GM18520 (cell line): ENCODE results near the gene RABIF.
"Not testable (repeated sequence)": the region's sequence is repeated elsewhere in the genome, so short reads cannot be mapped to it uniquely, and the experiment has no call there.

Source experiments
- ATAC-seq: cut with Tn5 transposase; IDR thresholded peaks from one replicate; pipeline ENCODE4 v1.9.1; 2021; ENCODE audit not compliant: unreplicated experiment

Gene RABIF

DNA sequence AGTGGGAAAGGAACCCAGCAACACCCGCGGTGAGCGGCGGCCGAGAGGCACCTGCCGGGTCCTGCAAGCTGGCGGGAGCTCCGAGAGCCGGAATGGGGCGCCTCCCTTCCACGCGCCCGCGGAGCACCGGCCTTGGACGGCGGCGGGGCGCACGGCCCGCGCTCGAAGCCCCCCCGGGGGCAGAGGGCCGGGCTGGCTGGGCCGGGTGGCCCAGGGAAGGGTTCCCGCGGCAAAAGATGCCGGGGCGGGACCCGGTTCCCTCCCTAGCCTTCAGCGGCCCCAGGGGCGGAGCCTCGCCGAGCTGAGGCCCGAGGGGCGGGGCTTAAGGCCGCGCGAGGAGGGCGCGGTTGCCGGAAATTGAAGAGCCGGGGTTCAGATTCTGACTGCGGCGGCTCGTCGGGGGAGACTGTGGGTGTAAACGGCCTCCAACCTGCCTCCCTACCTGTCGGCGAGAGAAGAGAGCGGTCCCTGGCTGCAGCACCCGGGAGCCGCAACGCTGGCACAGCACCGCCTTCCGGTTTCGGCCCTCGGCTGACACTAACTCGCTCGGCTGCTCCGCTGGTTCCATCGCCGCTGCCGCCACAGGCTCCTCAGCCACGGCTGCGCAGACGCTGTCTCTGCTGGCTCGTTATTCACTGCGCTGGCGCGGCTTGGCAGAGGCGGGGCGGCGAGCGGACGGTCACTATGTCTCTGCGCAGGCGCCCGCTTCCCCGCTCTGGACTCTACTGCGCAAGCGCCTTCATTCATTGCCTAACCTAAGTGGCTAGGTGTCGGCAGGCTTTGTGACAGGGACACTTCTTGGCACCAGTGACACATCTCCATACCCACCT, at the start of gene RABIF:
Gene RABIF (minus strand): TSS at position 619 of the 830 bp plus-strand sequence. CDS start 51 bp downstream, at position 568.
- peak; percentile 79 for ATAC-seq

DNA sequence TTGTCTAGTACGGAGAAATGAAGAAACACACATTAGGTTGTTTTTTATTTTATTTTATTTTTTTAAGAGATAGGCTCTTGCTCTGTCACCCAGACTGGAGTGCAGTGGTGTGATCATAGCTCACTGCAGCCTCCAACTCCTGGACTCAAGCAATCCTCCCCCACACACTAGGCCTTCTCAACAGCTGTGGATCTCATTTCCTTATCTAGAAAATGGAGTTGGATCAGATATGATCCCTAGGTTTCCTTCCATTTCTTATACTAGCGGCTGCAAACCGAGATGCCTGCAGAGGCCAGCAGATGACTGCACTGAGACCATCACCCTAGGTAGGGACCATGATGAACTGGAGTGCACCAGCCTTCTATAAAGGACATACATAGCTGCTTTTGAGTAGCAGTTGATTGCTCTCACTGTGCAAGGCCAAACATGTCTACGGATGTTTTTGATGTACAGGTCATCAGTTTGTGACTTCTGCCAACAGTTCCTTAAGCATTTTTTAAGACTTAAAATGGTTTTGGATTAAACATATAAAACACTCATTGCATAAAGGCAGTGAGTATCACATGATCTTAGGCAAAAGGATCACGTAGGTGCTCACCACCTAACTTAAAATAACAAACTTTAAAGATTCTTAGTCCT, 49.5 kb upstream of the RABIF start:
- no peak for ATAC-seq

DNA sequence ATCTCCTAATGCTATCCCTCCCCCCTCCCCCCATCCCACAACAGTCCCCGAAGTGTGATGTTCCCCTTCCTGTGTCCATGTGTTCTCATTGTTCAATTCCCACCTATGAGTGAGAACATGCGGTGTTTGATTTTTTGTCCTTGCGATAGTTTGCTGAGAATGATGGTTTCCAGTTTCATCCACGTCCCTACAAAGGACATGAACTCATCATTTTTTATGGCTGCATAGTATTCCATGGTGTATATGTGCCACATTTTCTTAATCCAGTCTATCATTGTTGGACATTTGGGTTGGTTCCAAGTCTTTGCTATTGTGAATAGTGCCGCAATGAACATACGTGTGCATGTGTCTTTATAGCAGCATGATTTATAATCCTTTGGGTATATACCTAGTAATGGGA, 47.5 kb upstream of the RABIF start:
- not testable (repeated sequence) for ATAC-seq

DNA sequence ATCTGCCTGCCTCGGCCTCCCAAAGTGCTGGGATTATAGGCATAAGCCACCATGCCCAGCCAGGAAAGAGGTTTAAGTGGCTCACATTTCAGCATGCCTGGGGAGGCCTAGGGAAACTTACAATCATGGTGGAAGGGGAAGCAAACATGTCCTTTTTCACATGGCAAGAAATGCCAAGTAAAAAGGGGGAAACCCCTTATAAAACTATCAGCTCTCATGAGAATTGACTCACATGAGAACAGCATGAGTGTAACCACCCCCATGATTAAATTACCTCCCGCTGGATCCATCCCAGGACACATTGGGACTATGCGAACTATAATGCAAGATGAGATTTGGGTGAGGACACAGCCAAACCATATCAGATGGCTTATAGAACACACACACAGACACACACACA, 46.9 kb upstream of the RABIF start:
- no peak for ATAC-seq

DNA sequence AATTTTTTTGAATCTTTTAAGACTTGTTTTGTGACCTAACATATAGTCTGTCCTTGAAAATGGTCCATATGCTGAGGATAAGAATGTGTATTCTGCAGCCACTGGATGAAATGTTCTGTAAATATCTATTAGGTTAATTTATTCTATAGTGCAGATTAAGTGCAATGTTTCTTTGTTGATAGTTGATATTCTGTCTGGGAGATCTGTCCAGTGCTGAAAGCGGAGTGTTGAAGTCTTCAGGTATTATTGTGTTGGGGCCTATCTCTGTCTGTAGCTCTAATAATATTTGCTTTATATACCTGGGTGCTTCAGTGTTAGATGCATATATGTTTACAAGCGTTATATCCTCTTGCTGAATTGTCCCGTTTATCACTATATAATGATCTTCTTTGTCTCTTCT, 45.8 kb upstream of the RABIF start:
- no peak for ATAC-seq

DNA sequence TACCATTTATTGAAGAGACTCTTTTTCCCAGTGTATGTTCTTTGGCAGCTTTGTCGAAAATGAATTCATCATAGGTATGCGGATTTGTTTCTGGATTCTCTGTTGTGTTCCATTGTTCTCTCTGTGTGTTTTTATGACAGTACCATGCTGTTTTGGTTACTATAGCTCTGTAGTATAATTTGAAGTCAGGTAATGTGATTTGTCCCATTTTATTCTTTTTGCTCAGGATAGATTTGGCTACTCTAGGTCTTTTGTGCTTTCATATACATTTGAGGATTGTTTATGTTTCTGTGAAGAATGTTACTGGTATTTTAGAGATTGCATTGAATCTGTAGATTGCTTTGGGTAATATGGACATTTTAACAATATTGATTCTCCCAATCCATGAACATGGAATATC, 43.5 kb upstream of the RABIF start:
- ATAC-seq = no peak

DNA sequence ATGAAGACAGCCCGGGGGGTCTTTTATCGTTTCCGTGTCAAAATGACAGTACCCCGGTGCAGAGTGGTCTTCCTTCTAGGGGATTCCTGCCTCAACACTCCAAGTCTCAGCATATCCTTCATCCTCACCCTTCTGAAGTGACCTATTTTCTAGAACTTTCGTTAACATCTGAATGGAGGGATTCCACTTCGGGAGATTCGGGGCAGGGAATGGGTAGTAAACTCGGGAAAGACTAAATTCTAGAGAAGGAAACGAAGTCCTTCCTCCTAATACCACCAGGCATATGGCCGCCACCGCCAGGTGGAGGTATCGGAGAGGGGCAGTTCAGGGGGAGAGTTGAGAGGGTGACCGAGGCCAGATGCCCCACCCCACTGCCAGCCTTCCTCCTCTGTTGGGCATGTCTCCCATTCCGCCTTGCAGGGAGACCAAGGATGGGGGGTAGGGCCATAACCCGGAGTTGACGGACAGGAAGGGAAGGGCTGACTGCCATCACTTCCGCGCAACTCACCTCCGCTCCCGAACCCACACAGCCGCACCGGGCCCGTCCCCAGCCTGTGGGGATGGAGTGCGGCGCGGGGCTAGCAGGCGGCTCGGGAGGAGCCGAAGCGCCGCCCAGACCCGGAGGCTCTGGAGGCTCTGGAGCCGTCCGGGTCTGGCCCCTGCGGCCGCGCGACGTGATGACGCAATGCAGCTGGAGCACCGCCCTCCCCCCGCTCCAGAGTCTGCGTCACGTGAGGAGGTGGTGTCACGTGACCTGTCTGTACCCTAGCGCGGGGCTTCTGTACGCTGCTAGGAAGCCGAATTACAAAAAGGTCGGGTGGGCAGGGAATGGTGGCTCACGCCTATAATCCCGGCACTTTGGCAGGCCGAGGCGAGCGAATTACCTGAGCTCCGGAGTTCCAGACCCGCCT, 37.9 kb upstream of the RABIF start, which contains the start of gene KLHL12:
Gene KLHL12 (minus strand): TSS at position 654 of the 911 bp plus-strand sequence. CDS start 2,072 bp downstream, outside the sequence.
- peak; percentile 68 for ATAC-seq

DNA sequence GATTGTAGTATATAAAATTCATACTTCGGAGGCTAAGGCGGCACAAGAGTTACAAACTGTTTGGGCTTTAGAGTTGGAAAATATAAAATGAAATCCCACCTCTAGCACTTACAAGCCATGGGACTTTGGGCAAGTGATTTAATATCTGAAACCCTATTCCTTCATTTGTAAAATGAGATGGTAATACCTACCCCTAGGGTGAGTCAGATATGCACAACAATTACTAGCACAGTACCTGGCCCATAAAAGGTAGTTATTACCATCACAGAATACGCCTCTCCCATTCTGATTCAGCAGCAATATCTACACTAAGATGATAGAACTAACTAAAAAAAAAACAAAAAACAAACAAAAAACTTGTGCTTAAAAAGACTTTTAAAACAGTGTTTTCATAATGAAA, 34.6 kb upstream of the RABIF start:
- ATAC-seq = no peak

DNA sequence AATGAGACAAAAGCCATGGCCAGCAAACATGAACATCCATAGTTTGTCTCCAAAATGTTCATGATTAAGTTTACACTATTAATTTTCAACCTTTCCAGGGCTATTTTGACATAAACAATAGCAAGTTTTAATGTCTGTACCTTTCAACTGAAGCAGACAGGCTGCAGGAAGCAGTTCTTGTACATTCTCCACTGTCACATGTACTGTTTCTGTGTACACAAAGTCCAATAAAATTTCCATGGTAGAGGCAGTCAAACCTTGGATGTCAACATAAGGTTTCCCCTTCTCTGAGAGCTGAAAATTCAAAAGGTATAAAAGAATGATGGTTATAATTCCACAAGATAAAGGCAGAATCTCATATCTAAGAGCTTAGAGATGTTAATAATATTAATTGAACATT, 30.7 kb upstream of the RABIF start:
- no peak for ATAC-seq

DNA sequence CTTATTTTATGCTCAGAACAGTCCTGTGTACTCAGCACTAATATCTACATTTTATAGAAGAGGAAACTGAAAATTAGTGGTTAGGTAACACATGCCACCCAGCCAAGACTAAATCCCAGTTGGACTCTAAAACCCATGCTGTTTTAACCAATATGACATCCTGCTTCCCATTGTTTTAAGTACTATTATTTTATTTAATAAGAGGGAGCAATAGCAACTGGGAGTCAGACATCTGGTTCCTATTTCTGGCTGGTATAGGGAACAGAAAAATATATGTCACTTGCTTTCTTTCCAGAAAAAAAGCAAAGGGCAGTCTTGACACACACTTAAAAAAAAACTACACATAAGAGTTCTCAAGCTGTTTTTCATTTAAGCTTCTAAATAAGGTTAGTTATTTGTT, 26.2 kb upstream of the RABIF start:
- no peak for ATAC-seq

DNA sequence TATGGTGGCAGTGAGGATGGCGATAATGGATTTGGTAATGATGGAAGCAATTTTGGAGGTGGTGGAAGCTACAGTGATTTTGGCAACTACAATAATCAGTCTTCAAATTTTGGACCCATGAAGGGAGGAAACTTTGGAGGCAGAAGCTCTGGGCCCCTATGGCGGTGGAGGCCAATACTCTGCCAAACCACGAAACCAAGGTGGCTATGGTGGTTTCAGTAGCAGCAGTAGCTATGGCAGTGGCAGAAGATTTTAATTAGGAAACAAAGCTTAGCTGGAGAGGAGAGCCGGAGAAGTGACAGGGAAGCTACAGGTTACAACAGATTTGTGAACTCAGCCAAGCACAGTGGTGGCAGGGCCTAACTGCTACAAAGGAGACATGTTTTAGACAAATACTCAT, 23.5 kb upstream of the RABIF start:
- not testable (repeated sequence) for ATAC-seq

DNA sequence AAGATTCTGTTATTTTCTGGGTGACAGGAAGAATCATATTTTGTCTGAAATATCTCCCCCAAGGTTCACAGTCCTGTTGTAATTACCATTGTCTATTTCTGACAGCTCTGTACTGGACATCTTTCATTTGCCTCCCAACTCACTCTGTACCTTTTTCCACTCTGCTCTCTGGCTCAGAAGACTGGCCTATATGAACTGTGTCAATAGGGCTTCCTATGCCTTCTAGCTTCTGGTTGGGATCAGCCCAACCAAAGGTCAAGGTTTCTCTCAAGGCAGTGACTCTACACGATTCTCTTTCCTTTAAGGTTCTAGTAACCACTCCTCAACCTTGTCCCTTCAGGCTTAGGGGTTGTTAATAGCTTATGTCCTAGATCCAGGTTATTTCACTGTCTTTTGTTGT, 20.5 kb upstream of the RABIF start:
- ATAC-seq = no peak

DNA sequence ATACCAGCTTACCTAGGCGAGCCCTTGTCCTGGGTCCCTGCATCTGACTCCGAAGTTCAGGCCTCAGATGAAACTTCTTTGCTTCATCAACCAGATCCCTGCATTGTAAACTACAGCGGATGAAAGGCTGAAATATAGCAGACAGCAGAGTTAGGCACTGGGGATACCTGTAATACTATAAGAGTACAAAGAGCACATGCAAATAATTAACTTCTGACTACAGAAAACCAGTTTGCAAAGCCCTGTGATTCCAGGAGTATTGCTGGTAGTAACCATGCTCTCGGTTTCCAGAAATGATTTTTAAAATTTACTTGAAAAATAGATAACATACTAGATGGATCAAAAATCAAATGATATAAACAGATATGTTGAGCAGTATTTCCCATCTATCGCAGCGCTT, 20.0 kb upstream of the RABIF start:
- no peak for ATAC-seq

DNA sequence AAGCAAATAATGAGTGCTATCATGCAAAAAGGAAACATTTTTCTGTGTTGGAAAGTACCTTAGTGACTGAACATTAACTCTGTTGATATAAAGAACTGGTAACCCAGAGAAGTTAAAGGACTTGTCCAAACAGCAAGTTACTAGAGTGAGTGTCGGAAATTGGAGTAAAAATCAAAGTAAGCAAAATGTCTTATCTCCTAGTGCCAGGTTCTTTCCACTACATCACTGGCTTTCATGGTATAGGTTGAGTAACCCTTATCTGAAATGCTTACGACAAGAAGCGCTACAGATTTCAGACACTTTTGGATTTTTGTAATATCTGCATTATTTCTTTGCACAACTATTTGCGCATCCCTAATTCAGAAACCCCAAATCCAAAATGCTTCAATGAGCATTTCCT, 16.4 kb upstream of the RABIF start:
- no peak for ATAC-seq

DNA sequence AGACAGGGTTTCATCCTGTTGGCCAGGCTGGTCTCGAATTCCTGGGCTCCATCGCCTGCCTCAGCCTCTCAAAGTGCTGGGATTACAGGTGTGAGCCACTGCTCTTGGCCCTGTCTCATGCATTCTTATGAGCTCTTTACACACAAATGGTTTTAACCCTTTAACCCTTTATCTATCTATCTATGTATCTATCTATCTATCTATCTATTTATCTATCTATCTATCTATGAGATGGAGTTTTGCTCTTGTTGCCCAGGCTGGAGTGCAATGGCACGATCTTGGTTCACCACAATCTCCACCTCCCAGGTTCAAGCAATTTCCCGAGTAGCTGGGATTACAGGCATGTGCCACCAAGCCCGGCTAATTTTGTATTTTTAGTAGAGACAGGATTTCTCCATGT, 14.9 kb upstream of the RABIF start:
- not testable (repeated sequence) for ATAC-seq

DNA sequence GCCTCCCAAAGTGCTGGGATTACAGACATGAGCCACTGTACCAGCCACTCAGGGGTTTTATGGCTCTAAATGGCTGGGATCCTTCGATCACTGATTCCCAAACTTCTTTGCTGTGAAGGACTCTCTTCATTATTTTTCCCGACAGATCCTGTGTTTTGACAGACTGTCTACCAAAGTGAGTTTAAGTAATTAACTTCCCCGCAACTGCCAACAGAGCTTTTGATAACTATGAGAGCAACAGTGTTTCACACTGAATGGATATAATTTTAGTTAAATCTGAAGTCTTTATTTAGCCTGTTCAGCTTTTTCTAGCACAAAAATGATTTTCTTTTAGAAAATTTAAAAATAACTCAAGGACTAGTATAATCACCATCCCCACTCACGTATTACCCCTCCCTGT, 12.6 kb upstream of the RABIF start:
- ATAC-seq = no peak

DNA sequence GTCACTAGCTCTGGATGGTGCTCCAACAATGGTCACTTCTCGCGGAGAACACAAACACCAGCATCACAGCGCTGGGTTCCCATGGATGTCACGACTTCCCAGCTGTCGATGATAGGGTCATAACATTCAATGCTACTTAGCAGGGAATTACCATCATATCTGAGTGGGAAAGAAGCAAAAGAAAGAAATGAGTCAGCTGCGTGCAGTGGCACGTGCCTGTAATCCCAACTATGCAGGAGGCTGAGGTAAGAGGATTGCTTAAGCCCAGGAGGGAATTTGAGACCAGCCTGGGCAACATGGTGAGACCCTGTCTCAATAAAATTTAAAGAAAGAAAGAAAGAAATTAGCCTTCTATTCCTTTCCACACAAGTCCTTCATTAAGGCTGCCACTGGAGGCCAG, 3.6 kb upstream of the RABIF start:
- no peak for ATAC-seq

DNA sequence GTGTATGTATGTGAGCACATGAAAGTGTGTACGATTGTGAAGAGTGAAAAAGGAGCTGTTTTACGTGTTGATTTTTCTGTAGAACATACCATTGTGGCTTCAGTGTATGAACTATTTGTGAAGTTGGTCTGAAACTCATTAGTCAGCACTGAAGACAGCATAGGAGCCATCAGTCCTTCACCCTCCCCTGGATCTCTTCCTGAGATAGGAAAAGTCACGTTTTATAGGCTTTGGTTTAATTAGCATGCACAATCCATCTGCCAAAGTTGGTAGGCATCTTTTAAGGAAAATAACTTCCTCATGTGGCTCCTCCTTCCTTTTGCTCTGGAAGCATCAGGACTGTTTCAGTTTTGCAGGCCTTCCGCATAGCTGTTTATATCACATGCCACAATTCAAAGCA, 1.4 kb upstream of the RABIF start:
- ATAC-seq = no peak

DNA sequence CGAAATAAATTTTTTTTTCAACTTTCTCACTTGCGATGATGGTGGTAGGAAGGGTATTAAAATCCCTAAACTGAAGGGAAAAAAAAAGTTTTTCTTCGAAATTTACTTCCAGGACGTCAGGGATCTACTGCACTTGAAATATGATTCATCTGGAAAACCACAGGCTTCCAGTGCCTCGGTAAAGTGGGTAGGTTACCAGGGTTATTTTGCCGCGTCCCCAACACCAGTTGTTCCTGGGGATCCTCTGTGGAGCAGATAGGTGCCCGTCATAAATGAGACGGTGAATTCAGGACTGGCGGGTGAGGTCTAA, 773 bp downstream of the RABIF start:
- ATAC-seq = no peak

DNA sequence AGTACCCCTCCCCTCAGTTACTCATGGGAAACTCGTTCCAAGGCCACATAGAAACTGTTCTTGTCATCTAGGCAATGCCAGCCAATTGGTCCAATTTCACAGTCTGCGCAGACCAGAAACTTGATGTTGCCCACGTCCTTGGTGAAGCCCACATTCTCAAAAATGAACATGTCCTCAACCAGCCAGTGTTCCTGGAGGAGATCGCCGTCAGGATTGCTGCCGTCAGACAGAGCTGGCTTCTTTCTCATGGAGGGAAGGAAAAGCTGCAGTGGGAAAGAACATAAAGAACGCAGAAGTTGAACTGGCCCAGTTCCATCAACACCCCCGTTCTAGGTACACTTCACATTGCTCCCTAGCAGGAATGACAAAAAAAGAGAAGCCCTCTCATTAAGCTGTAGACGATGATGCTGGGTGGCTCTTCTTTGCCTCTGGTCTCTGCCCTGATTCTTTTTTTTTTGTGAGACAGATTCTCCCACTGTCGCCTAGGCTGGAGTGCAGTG, 7.9 kb downstream of the RABIF start:
- ATAC-seq = no peak

DNA sequence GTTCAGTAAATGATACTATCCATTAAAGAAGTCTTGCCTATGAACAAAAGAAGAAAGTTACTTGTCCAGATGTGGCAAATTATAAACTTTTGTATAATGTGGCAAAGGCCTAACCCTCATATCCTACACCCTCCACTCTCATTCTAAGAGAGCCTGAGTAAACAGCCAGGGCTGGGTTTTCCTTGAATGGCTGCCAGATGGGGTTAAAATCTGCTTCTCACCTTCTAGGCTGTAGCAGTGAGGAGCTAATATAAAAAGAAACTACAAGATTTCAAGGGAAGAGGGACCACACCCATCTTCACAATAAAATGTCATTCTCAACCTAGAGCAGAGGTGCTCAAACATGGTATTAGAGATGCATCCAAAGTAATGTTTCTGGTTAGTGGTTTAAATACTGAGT, 8.9 kb downstream of the RABIF start:
- ATAC-seq = no peak
